Keratinocyte (primary cell): ENCODE results near the gene USP16.

ENCODE experiments used
- CTCF ChIP-seq, 3 experiments: IDR thresholded peaks in 1 of 3; conservative IDR thresholded peaks in 1 of 3; optimal IDR thresholded peaks in 1 of 3; 2 replicates in 2 of 3; 3 replicates in 1 of 3; pipeline versions ENCODE3 to v1.5.1; 2011; ENCODE audit warnings: low read length in 3 of 3, mild to moderate bottlenecking in 3 of 3, moderate library complexity in 2 of 3, control low read depth in 1 of 3, inconsistent platforms in 1 of 3; ENCODE audit not compliant: insufficient read depth in 2 of 3; ENCODE audit errors: extremely low read depth in 1 of 3
- EZH2 ChIP-seq: IDR thresholded peaks from one replicate; pipeline ENCODE4 v1.6.1; 2012; ENCODE audit warnings: inconsistent platforms, mild to moderate bottlenecking, low read length, moderate library complexity

GRCh38 chr21:29055080-29055479 lies 30.6 kb downstream of the USP16 start:
- no peak for TF ChIP-seq CTCF (optimal IDR thresholded peaks at IDR 0.05 in 1 of 3, IDR thresholded peaks at IDR 0.05 in 1 of 3, conservative IDR thresholded peaks at IDR 0.05 in 1 of 3; ENCODE audit: extremely low read depth in 1 of 3, insufficient read depth in 2 of 3, low read length in 3 of 3)
- TF ChIP-seq EZH2: no peak
